ENCODE measurements around the gene FKBP11.

Gene FKBP11
- 23.3 to 30.2 reads per million in 2 donors for total RNA-seq

DNA sequence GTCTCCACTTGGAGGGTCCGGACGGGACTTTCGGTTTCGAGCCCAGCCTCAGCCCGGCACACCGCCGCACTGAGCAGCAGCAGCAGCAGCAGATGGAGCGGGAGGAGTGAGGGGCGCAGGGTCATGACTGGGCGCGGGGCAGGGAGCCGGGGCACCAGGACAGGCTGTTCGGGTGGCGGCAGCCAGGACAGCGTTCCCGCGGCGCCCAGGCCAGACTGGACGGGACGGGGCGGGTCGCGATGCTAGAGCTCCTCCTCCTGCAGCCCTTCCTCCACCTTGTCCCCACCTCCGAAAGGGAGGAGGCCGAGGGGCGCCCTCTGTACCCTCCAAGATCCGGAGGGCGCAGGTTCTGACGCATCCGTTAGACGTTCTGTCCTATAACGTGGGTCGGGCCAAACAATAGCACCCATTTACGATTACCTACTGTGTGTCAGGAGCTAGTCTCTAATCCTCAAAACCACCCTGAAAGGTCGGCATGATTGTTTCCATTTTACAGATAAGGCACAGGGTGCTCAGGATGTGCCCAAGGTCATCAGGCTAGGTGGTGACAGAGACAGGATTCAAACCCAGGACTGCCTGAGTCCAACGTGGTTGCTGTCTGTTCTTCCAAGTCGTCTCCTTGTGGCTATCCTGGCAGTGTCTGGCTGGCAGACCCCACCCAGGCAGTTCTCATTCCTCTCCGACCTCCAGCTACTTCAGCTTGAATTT lies at the start of gene FKBP11:
FKBP11 (minus strand) TSS at position 189 of the 708 bp plus-strand sequence; CDS start at position 125, 64 bp downstream.
- peak; percentile 43 to 85 (median 73) for DNase-seq

DNA sequence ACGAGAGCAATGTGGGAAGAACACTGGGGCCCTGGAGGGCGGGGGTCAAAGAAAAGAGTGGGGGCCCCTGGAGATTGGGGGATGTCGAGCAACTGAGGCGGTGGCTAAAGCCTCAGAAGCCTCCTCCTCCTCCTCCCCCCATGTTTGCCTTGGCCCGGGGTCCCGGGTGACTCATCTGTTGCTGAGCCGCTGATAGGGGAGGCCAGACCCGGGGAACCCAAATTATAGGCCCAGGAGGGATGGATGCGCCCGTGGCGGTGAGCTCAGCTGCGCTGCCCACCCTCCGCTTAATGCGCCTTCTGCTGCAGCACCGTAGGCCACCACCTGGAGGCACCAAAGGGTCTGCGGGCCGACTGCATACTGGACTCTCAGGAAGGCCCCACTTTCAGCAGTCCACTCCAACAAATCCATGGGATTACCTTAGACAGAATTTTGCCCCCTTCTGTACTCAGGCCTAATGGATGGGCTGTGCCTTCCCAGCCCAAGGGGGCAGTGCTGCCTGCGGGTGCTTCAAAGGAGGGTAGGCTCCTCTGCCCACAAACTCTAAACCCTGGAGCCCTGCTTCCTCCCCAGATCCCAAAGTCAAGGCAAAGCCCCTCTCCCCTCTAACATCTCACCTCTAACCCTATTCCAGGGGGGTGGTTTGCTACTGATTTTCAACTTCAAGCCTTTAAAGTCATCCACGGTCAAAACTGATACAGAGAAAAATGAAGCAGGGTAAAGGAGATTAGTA lies 48.8 kb upstream of the FKBP11 start:
- DNase-seq = no peak

DNA sequence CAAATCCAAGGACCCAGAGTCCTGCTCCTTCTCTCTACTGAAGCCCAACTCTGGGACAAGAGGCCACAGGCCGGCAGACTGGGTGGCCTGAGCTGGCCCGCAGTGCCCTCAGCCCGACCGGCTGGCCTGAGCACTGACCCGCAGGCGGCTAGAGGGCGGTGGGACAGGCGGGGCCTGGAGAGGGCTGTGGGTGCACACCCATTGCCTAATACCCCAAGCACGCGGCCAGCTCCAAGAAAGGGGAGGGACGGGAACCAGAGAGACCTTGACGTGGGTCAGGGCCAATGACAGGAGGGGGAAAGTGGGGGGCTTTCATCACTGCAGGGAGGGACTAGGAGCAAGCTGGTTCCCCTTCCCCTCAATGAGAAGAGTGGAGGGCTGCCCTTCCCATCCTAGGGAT lies 48.2 kb upstream of the FKBP11 start:
- DNase-seq = no peak

DNA sequence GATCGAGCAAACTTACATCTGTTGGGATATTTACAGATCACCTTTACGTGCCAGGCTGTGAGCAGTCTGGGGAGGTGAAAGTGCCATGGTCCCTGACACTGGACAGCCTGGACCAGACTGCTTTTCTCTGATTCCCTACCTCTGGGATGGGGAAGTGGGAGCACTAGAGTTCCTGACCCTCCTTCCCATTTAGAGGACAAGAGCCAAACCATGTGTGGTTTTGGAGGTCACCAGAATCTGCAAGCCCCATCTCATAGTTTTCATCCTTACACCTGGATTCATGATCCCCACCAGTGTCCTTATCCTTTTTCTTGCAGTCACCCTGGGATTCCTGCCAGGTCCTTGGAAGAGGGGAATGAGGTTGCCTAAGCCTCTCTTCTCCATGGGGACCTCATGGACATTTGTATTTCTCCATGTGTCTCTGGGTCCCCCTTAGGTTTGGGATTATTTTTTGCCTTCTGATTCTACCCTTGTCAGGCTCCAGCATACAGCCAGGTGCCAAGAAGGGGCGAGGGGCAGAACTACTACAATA lies 47.7 kb upstream of the FKBP11 start:
- DNase-seq = no peak

DNA sequence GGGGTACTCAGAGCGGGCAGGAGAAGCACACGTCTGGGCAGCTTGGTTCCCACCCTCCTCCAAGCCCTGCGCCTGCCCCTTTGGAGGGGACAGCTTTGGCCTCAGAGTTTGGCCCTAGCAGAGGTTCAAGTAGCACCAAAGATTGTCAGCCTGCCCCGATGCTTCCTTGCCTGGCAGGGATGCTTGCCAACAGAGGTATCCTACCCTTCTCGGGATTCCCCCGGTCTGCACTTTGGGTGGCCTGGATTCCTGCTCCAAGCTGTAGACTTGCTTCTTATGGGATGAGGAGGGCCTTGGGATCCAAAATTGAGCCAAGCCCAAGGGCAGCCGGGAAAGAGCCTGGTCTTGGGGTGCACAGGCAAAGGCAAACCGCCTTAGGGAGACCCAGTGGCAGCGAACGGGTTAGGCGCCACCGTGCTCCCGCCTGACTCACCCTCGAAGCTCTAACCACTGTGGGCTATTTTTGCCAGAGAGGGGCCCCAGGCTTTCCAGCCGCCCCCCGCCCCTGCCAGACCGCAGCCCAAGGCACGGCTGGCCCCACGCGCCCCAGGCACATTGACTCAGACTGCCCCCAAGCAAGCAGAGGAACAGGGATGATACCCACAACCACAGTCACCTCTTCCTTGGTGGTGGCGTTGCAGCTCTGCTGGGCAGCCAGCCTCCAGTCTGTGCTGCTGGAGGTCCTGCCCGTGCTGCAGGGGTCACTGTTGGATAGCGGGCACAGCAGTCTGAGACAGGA lies 47.1 kb upstream of the FKBP11 start:
- DNase-seq = no peak

DNA sequence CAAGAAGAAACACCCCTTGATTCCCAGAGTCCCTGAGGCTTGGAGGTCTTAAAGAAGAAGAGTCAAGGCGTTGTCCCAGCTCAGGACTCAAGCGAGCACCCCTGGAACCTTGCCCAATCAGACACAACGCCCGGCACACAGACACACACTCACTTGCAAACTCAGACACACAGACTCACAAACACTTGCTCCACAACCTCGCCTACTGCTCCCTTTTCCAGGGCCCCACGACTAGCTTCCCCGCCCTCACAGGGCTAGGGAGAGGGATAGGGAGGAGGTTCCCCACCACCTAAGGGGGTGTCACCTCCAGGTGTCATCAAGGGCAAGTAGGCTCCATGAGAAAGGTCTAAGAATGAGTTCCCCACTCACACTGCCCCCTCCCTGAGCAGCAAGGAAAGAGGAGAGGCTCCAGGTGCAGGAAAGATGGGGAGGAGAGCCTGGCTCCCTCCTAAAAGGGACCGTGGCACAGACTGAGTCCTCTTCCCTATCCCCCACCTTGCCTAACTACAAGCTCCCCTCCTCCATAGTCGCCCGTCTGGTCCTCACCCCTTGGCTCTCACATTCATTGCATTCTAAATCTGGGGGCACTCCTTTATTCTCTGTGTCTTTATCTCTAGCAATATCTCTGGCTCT lies 45.5 kb upstream of the FKBP11 start:
- no peak for DNase-seq

DNA sequence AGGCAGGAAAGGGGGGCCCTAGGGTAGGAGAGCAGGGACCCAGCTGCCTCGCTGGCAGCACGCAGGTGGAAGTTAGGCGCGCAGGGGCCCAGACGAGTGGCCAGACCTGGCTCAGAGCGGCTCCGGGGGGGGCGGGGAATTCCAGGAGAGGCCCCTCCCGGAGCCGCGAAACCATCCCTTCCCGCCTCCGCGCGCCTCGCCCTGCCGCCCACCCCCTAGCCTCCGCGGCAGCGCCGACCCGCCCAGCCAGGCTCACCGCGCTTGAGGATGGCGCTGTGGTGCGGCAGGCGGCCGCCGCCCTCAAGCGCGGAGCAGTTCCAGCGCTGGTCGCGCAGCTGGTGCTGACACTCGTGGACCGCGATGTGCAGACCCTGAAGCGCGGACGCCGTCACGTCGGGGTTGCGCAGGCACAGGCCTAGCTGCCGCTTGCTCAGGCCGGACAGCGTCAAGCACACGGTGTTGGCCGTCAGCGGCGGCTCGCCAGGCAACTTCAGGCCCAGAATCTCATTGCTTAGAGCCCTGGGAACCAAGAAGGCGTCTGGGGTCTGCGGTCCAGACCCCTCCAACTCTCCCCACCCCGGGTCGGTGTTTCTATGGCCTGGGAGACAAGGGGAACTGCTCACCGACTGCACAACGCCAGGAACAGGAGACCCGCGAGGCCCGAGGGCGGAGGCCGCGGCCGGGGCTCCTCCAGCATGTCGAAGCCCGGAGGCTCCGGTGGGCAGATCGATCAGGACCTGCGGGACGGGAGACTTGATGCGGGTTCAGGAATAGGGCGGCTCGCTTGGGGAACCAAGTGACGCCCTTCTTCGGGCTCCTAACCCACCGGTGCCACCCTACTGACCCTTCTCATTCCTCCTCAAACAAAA lies 44.8 kb upstream of the FKBP11 start:
- DNase-seq = peak in 2 of 5 experiments; percentile 22 to 26

DNA sequence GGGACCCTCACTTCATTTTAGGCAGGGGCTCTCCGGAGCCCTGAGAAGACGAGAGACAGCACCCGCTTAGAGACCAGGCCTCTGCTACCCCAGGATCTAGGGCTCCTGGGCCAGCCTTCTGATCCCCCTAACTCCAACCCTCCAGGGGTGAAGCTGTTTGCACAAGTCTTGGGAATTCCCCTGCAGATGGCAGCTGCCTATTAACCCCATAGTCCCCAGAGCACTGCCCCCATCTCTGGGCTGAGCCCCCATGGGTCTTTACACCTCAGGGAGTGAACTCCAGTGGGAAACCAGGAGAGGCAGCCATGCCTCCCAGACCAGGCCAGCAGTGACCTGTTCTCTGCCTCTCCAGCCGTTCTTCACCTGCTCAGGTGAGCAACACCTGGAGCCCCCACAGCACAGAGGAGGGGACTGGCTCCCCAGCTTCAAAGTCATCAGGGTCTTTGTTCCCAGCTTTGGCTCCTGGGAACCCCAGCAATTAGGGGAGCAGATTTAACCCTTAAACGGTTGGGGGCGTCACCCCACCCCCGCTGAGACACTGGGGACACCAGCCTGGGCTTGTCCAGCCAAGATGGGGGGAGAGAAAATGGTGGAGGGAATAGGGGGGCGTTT lies 44.0 kb upstream of the FKBP11 start:
- no peak for DNase-seq

DNA sequence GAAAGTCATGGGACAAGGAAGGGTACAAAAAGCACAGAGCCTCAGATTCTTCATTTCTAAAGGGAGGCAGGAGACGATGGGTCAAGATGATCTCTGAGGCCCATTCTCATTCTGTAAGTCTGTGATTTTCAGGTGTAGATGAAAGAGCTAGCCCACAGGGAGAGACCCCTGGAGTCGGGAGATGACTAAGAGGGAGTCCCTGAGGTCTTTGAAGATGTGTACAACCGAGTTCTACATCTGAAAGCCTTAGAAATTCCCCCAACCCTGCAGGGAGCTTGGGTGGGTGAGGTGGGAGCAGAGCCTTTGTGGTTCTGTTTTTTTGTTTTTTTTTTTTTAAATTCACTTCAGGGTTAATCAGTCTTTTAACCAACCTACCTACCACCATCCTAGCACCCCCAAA lies 43.2 kb upstream of the FKBP11 start:
- no peak for DNase-seq

DNA sequence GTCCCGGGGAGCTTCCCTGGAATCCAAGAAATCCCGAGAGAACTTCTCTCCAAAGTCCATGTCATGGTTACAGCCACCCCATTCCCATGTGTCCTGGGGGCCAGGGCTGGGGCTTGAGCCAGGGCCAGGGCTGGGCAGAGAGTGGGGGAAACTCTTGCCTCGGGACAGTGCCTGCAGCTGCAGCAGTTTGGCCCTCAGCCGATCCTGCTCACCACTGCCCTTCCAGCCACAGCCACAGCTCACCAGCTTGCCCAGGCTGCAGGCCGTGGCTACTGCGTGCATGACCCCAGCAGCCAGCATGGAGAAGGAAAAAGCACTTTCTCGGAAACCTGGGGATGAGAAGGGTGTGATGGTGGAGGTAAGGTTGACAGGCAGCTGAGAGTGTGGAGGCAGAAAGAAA lies 42.7 kb upstream of the FKBP11 start:
- no peak for DNase-seq

DNA sequence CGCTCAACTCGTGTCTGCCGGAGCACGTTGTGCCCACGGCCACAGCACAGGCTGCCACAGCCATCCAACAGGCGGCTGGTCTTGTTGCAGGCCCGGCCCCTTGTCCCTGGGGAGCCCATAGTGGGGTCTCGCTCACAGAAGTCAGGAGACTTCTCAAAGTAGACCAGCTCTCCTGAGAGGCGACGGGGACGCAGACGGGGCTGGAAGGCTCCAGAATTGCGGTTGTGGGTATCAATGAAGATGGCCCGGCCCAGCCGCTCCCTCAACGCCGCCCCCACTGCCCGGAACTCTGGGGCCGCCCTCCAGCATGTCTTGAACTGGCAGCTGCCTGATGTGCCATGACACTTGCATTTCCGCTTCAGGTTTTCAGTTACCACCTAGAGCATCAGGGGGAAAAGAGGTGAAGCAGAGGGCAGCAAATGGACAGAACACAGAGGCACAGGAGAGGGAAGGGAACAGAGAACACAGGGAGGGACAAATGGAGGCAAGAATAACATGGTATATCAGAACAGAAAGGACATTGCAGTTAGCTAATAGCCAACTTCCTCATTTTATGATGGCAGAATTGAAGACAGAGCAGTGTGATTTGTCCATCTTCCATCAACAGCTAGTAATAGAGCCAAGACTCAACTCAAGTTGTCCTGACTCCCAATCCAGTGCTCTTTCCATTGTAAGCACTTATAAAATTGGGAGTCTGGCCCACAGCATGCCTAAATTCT lies 41.0 kb upstream of the FKBP11 start:
- no peak for DNase-seq

DNA sequence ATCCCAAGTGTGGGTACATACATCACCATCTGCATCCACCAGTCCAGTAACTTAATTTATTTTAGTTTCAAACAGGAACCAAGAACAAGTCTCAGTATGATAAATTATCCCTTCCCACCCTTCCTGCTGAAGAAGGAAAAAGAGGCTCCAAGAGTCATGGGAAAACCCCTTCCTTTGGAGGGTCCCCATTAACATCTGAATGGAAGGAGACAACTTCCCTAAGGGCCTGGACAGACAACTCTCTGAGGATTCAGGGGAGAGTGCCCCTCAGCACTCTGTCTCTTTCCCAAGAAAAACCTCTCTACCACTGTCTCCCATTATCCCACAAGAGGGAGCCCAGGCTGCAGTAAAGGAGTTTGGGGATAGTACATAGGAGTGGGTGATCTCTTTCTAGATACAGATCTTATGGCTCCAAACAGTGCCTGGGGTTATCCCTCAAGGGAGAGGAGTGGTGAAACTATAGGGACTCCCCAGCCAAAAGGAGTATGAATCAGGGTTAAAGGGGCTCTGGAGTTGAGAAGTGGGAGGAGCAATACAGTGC lies 40.1 kb upstream of the FKBP11 start:
- DNase-seq = no peak

DNA sequence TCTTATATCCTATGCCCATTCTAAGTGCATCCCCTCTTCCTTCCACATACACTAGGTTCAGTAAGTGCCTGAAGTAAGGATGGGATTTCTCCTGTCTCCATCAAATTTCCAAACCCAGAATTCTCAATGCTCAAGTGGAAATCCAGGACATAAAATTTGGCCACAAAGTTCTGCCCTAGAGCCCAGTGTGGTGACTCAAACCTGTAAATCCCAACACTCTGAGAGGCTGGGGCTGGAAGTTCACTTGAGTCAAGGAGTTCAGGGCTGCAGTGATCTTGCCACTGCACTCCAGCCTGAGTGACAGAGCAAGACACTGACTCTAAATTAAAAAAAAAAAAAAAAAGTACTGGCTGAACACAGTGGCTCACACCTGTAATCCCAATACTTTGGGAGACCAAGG lies 36.5 kb upstream of the FKBP11 start:
- DNase-seq = no peak

DNA sequence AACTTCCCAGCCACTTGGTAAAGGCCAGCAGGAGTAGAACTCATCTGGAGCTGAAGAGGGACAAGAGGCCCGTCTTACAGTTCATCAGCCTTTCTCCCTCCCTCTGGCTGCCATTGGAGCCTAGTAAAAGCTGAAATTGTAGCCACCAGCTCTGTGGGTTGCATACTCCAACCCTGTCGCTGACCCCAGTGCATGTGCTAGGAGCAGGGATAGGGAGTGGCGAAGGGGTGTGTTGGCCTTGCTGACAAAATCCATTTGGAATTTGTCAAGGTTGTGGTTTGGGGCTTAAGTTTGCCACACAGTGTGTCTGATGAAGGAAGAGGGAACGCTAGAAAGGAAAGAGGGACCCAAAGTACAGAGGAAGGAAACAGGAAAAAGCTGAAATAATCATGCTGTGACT lies 36.0 kb upstream of the FKBP11 start:
- DNase-seq = no peak

DNA sequence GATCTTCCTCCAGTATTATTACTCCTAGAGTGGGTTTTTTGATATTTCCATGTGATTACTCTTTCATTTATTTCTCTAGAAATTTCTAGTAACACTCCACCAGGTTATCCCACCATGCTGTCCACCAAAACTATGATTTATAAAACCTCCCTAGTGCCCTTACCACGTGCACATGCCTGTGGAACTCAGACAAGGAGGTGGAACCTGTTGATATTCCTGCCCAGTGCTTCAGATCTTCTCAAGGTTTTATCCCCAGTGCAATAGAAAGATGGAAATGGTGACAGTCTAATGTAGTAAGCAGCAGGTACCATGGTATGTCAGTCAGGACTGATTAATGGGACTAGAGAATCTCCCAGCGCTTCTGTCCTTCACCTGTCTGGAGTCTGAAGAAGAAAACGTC lies 35.5 kb upstream of the FKBP11 start:
- DNase-seq = no peak

DNA sequence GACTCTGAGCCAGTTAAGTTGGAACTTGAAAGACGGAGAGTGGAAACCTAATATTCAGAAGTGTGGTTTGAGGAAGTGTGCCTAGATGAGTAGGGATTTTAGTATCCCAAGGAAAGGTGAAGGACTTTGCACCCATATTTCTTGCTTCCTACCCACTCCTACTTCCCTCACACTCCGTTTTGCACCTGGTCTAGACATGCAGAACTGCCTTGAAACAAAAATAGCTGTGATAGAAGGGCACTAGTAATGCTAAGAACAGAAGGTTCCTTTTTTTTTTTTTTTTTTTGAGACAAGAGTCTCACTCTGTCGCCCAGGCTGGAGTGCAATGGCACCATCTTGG lies 32.7 kb upstream of the FKBP11 start:
- no peak for DNase-seq

DNA sequence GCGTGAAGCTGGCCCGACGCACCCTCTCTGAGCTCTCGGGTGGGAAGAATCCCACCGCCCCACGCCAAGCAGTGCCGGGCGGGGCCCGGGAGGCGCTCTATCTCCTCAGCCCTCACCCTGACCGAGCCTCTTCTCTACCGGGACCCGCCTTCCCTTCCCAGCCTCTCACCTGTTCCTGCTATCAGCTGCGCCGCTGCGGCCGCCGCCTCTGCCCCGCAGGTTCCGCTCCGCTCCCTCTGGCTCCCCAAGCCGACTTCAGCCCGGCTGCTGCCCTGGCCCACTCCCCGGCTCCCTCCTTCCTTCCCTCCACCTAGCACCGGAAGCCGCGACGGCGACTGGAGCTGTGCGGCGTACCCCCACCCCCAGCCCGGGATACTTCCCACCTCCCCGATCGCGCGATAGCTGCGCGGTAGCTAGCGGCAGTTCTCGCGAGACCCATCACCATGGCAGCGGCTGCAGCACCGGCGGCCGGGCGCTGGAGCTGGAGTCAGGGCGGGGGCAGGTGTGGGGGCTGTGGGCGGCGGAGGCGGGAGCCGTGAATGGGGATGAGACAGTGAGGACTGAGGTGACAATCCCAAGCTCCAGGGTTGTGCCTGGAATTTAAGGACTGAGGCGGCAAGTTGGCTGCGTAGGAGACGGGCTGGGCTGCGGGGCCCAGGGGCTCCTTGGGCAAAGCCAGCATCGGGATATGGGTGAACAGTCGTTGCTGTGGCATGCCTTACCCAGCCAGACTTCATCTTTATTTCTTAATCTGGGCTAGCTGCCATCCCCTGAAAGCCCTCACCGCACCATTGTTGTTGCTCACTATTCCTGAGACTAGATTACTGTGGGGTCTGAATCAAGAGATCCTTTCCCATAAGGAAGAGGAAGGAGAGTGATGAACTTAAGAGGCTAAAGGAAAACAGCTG lies 32.1 kb upstream of the FKBP11 start, which contains the start of gene ARF3:
ARF3 (minus strand) TSS at position 347 of the 908 bp plus-strand sequence. CDS start 16,392 bp downstream, outside the sequence.
- DNase-seq = peak; percentile 85 to 95 (median 88)

DNA sequence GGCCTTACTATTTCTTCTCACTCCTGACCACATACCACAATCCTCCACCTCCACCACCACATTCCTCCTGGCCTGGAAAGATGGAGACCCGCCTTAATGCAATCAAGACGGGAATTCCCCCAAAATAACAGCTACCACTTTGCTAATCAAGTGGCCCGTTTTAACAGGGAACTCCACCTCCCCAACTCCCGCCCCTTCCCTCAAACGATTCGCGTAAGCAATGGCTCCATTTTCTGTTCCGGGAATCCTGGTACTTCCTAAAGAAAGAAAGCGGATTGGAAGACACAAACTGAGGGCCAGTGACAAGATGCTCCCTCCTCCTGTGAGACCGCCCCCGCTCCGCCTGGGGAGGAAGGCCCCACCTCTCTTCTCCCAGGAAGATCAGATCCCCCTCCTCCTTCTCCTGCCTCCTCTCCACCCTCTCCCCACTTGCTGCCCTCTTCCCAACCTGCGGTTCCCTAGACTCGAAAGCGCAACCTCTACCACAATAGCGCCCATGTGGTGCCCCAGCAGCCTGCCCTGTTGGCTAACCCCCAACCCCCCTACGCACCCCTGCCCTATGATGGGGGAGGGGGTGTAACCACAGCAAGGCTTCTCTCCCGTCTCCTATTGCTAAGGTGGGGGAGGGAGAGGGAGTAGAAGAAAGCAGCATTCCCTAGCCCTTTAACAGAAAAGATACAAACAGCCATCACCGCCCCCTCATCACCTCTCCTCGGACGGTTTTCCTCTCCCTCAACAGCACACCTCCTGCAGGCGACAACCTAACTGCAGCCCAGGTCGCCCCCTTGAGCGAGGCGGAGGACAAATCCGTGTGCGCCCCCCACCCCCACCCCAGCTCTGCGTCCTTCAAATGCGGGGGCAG lies 31.2 kb upstream of the FKBP11 start:
- DNase-seq = peak in 2 of 5 experiments; percentile 28 to 33

All from T-helper 2 cell (primary cell).